Left lobe of liver (tissue), 2 donors: ENCODE measurements around the gene KAZN. TPM values are rescaled to one million over a fixed set of nuclear protein-coding genes. Genes with fewer than 3 reads are reported as not detected.

Experiments
- ATAC-seq: fragments of 200-7000 bp; cut with Tn5 transposase; one replicate; pipeline ENCODE4 v1.9.1; 2020; ENCODE audit warnings: mild to moderate bottlenecking, moderate library complexity
- DNase-seq: peaks from one replicate; pipeline ENCODE4 v3.0.0-alpha.2; 2020; ENCODE audit warnings: low spot score
- total RNA-seq: library from RNA; stranded (reverse); gene quantifications from one replicate; pipeline ENCODE4 v1.2.1, GENCODE V29; 2021
- donor health status: DM: no; HTN: no; CAD: no; lungs with moderate emphysema.
- donor health status: DM: no; HTN: yes; CAD: no.

KAZN gene
- total RNA-seq, 1 donor from 2014 or later = 4.4 TPM

DNA sequence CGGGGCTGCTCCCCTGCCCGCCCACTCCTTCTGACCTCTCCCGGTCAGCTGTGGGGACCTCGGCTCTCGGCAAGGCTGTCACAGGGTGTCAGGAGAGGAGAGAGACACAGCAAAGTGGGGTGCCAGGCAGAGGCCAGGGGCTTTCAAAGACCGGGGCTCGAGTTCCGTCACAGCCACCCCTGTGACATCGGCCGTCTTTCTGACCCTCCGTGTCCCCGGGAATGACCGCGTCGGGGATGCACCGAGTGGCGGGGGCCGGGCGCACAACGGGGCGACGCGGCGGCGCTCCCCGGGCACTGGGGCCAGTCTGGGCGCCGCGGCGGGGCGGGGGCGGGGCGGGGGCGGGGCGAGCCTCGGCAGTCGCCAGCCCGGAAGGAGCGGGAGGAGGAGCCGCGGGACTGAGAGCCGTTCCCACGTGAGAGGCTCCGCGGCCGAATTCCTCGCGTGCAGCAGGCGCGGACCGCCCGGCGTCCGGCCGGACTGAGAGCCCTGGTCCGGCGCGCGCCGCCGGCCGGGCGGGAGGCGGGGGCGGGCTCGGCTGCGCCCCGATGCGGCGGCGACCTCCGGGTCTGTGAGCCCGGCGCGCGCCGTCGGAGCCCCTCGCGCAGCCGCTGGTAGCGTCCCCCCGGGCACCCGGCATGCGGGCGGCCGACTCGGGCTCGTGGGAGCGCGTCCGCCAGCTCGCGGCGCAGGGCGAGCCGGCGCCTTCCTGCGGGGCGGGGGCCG, 325.4 kb downstream of the KAZN start:
- ATAC-seq = peak; percentile 71
- DNase-seq = peak; percentile 55

DNA sequence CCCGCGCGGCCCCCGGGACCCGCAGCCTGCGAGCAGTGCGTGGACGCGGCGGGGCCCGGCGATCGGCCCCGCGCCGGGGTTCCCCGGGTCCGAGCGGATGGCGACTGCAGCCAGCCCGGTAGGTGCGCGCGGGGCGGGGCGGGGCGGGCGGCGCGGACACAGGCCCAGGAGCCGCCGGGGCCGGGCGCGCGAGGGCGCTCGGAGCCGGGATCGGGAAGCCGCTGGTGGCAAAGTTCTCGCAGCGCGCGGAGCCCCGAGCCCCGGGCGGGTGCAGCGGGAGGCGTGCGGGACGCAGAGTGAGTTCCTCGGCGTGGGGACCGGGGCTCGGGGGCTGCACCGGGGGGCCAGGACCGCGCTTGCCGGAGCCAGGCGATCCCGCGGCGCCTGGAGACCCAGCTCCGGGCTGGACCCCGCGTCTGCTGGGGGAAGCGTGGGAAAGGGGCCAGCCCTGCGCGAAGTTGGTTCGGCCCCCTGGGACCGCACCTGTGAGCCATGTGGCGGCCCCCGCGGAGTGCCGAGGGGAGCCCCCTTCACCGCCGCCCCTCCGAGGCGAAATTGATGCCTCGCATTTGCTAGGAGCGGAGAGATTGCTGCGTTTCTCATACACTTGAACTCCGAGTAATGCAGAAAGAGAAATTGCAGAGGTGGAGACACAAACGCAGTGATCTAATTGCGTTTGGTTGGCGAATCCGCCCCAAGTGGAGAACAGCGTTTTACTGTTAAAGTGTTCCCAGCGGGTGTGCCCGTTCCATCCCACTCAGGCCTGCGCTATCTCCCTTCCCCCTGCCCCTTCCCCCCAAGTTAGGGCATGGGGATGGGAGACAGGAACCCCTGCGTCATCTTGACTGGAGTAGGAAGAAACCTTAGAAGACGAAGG, 326.2 kb downstream of the KAZN start:
- DNase-seq = peak; percentile 54

DNA sequence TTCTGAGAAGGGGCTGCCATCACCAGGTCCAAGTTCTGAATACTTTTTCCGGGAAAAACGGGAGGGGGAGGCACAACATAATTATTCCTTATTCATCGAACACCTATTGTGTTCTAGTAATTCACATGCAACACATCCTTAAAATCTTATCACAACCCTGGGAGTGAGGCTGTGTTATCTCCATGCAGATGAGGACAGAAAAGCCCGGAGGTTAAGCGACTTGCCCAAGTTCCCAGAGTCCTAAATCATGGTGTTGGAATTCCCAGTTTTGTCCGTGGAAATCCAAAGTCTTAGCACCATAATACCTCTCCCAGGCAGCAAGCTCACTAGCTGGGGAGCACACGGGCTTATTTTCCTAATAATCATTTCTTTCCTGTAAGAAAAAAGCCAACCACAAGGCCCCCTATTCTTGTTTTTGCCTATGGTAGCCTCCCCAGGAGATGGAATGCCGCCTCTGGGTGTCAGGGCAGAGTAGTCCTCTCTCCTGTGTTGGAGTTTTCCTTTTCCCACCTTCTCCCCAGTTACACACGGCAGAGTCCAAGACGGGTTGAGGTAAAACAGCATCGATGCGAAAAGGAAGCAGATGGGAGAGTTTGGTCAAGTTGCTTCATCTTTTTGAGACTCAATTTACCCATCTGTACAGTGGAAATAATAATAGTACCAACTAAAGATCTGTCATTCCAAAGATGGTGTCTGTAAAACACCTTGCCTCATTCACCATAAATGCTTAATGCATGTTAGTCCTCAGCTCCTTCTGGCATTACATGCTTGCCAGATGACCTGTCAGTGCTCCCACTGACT, 327.1 kb downstream of the KAZN start:
- DNase-seq (no peak), ATAC-seq (no peak)

More for the DNA sequence above, 326.2 kb downstream of the KAZN start:
- peak; percentile 72 for ATAC-seq

DNA sequence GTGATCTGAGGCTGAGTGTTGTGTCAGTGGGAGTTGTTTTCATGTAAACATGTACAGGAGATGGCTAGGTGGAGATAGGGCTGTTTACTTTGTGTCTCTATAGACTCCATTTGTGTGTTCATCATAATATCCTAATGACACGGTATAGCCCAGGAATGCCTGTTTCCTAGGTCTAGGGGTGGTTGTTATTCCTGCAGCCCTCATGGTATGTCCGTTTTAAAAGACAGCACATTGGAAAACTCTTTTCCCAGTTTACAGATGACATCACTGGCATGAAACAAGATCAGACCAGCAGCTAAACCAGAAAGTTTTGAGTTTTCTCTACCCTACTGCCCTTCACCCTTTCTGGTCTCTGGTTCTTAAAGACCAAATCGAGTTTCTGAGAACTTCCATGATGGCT, 327.7 kb downstream of the KAZN start:
- DNase-seq (no peak), ATAC-seq (no peak)

DNA sequence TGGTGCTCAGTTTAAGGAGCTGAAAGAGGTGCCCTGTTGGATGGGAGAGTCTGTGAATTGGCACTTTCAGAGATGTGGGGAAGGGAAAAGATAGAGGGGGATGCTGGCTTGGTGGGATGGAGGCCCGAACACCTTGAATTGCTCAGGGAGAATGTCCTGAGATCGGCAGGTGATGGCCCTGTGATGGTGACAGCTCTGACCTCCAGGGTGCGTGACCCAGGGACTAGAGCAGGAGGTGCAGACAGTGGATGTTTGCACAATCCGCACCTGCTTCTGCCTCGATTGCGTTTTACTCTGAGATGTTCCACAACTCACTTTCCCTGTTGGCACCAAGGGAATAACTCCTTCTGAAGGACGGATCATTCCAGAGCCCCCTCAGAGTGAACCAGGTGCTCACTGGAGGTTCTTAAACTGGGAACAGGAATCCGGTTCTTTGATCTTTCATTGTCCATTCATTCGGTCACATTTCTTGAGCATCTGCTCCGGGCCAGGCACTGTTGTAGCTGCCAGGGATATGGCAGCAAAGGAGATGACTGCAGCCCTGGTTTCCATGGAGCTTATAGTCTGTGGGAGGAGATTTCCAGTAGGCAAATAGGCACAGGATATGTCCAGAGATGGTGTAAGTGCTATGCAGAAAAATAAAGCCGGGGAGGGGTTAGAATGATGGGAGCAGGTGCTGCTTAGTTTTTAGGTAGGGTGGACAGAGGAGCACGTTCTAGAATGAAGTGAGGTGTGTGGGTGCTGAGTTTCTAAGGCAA, 328.5 kb downstream of the KAZN start:
- no peak for ATAC-seq
- no peak for DNase-seq

DNA sequence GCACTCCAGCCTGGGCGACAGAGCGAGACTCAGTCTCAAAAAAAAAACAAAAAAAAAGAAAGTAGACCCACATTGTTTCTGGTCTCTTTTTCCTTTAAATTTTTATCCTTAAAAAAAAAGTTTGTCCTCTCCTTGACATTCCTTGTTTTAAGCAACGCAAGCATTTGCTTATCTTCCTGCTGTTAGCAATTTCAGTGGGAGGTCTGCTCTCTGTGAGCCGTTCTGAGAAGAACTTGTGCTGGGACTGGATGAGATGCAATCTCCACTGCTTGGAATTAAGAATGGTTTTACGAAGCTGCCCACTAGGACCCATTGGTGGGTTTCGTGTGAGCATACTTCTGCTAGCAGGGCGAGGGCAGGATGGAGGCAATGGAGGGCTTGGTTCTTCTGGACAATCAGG, 329.9 kb downstream of the KAZN start:
- DNase-seq = no peak
- ATAC-seq = no peak

DNA sequence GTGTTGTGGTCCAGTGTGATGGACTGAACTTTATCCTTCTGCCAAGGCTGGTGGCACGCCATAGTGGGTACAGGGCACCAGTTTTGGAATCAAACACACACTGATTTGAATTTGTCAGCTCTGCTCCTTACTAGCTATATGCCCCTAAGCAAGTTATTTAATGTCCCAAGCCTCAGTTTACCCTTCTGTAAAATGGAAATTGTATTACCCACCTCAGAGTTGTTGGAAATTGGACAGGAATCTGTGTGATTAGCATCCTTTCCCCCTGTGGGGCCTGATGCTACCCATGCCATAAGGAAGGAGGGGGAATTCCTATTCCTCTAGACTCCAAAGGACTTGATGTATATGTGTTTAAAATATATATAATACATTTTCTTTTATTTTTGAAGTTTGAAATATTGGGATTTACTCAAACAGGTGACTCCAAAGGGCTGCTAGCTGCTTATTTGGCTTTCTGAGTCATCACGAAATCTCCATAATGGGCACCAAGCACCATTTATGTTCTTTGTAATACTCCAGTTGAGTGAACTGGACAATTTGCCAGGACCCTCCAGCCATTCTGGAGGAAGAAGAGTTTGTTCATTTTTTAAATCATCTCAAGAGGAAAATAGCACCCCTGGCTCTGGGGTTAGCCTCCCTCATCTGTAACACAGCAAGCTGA, 330.5 kb downstream of the KAZN start:
- no peak for ATAC-seq
- DNase-seq = no peak

DNA sequence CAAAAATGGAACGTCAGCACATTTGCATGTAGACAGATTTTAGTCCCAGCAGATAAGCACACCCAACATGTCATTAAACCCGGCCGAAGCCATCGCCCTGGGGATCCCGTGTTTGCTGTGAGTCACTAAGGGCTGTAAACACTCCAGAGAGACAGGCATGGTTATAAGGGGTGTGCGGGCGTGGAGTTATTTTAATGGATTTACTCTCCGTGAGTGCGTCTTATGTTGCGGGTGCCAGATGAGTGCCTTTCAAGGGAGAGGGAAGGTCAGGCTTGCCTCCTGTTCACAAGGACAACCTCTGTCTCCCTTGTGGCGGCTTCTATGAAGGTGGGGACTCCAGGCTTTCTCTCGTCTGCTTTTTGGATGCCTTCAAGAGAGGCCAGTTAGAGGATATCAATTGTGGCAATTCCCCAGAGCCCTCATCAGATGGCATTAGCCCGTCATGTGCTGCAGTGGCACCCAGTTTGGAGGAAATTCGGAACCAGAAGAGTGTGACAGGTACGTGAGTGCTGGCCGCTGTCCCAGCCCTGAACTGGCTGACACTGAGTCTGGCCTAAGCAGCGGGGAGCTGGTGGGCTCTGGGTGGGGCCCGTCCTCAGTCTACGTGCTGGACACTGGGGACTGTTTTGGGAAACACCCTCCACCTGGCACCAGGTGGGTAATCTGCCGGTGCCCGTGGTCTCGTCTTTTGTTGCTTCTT, 331.2 kb downstream of the KAZN start:
- no peak for DNase-seq
- ATAC-seq = peak; percentile 41

DNA sequence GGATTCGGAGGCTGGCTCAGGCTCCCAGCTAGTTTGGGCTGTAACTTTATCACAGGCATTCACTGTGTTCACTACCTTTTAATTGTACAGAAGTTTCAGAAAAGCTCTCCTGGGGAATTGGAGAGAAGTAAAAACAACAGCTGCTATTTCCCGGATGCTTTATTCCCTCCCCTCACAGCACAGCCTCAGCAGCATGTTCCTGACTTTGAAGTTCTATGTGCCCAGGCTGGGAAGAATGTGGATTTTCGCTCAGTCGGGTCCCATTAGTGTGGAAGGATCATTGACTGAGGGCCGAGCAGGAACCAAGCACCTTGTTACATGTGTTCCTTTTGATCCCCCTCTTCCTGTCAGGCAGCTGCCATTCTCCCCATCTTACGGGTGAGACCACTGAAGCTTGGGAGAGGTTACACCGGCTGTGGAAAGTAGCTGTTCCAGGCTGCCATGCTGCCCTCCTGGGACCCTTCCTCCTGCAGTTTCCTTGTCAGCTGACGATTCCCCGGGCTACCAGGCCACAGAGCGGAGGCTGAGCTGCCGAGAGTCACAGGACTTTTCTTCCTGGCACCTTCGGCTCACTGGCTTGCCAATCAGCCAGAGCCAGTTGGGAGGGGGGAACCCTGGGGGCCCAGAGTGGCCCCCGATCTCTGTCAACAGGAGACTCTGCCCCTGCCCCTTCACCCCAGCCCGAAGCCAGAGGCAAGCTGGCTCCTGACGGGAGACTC, 331.9 kb downstream of the KAZN start:
- ATAC-seq (no peak), DNase-seq (no peak)

DNA sequence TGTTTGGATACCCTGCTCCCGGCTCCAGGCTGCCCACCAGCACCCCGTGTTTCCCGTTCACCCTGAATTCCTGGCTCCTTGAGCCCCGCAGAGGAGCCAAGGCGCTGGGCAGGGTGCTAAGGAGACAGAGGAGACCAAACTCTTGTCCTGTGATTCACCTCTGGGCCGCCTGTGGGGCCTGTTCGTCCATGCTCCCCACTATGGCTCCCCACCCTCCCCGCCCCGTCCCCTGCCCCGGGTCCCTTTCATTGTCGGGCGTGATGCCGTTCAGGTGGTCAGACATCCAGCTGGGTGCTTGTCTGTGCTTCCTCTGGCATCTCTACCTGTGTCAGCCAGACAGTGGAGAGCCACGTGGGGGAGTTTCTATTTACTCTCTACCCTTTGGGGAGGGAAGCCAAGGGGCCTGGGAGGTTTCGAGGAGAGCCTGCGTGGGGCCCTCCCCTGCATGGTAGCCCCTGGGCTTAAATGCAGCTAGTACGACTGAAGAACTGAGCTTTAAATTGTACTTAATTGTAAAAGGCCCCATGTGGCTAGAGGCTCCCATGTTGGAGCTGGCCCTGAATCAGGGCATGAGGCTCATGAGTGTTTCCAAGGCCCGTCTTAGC, 333.7 kb downstream of the KAZN start:
- ATAC-seq = no peak

DNA sequence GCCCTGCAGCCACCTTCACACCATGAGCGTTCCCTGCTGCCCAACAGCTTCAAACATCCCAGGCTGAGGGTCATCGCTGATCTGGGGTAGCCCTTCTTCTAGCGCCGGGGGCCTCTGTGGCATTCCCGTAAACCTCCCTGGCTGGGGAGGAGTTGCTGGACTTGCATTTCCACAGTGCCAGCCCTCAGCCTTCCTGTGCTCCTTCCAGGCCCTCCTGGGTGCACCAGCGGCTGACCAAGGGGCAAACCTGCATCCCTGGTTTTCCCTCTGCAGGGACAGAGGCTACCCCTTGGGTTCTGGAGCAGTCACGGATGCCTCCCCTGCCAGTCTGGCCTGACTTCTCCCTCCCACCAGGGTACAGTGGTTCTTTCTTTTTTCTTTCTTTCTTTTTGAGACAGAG, 336.4 kb downstream of the KAZN start:
- ATAC-seq = no peak
- DNase-seq = no peak

More for the DNA sequence above, 333.7 kb downstream of the KAZN start:
- no peak for DNase-seq

DNA sequence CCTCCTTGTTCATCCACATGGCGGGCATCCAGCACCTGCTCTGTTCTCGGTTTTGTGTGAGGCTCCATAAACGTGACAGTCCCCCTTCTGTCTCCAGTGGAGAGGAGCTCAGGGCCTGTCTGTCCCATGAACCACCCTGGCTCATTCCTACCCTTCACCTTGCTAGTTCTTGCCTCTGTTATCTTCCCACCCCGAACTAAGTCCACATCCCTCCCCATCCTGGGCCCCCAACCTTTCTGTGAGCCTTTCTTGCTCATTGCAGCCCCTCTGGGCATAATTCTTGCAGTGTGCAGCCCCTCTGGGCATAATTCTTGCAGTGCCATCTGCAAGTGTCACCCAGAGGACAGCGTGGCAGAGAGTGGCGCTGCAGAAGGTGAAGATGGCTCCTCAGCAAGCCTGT, 338.3 kb downstream of the KAZN start:
- ATAC-seq = no peak
- DNase-seq = no peak

DNA sequence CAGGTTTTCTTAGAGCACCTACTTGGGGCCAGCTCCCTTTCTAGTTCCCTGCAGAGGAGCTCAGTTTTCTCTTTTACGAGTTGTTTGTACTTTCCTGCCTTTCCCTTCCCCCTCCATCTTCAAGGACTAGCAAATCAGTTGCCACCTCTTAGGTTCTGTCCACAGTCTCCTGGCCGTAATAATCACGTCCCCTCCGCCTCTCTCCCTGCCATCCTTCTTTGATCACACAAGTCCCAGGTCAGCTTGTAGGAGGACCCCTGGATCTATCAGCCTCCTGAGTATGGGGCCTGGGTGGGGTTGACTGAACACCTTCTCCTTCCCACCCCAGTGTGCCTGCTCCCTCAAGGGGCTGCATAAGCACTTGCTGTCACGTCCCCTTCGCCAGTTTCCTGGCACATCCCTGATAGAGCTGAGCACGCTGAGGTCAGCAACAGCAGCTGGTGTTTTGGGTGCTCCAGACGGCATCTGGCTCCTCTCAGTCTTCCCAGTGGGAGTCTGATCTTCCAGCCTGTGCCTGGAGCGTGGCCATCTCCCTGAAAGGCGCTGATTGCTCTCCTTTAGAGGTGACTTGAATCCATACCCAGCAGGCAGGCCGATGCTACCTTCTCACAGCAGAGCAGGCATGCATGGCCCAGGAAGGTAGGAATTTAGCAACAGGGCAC, 338.9 kb downstream of the KAZN start:
- ATAC-seq = no peak

DNA sequence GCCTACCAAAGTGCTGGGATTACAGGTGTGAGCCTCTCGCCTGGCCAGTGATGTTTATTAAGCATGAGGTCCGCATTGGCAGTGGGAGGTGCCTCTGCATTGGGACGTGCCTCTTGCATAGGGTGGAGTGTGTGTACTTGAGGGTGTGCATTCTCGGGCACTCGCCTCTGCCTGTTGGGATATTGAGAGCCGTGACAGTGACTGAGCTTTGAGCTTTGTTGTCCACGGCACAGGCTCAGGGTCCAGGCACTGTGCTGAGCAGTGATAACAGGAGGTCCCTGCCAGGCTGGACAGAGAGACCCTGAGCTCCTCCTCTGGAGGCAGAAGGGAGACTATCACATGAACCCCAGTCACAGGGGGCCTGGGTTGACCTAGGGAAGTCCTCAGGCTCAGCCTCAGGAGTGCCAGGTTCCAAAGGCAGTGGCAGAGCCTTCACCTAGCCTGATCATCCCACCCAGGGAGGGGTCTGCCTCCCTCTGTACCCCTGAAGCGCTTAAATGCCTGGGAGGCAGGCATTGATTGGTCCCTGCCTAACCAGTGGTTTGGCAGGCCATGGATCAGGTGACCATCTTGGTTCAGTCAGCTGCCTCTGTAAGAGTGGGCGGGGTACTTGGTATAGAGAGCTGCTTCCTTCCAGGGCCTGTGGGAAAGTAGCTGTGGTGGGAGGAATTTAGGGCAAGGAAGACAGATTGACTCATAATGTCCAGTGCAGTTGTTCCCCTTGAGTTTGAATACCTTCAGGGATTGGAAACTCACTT, 341.2 kb downstream of the KAZN start:
- DNase-seq (no peak), ATAC-seq (no peak)

More for the DNA sequence above, 338.9 kb downstream of the KAZN start:
- DNase-seq = no peak

DNA sequence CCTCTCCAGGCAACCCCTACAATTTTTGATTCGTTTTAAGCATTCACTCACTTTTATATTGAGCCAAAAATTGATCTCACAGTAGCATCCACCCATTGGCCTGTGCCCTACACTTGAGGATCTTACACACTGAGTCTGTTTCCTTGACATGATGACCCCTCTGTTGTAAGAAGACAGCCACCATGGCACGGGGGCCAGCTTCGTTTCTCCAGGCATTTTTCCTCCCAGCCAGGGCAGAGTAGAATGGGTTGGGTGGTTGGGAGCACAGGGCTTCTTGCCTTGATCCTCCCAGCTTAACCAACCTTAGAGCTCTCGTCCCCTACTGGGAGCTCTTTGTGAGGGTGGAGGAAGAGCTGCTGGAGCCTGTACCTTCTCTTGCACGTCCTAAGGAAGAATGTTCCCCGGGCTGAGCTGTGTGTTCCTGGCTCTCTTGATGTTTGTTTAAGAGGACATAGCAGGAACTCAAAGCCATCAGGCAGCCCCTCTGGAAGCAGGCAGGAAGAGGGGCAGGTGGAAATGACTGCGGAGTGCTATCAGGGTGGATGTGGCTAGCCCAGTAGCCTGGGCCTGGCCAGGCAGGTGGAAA, 341.9 kb downstream of the KAZN start:
- DNase-seq (no peak), ATAC-seq (no peak)

DNA sequence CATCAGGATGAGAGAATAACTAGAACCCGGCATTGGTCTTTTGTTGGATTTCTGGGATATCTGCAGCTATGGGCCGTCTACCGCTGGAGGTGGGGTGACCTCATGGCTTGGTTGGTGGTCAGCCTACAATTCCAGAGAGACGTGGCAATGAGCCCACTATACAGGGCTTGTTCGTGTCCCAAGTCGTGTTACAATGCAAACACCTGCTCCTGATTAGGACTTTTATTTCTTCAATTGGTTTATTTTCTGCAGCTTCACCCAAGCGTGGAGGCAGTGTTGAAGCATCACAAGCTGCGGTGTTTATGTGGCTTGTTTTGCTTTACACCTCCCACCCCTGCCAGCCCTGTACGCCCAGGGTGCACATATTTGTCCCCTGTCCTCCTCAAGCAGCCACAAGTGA, 343.4 kb downstream of the KAZN start:
- DNase-seq = no peak
- no peak for ATAC-seq
